HepG2 (cell line): ENCODE data around the gene WBP1. TPM values are rescaled to one million over a fixed set of nuclear protein-coding genes. Genes with fewer than 3 reads are reported as not detected.
A peak's percentile ranks its signal among the peaks of the same experiment; 100 is the strongest.

Experiments used
- BORCS8-MEF2B ChIP-seq: sonication (generic); formaldehyde crosslinking; IDR thresholded peaks from 2 replicates; pipeline ENCODE4 v1.8.0; 2022; ENCODE audit warnings: mild to moderate bottlenecking, missing genetic modification reagents
- DMAP1 ChIP-seq: IDR thresholded peaks from 2 replicates; pipeline ENCODE4 v1.6.1; 2016
- FOXK1 ChIP-seq: sonication (generic); formaldehyde crosslinking; IDR thresholded peaks from 2 replicates; pipeline ENCODE4 v1.4.0; 2020; ENCODE audit warnings: low read depth, missing genetic modification reagents, borderline replicate concordance
- GTF2F1 ChIP-seq: fragments of 150-350 bp; IDR thresholded peaks from 2 replicates; pipeline ENCODE4 v1.6.1; 2014; ENCODE audit warnings: low read length
- HDAC2 ChIP-seq: sonication (generic); formaldehyde crosslinking; IDR thresholded peaks from 2 replicates; pipeline ENCODE4 v1.4.0; 2020; ENCODE audit warnings: missing genetic modification reagents
- MBD4 ChIP-seq: IDR thresholded peaks from 2 replicates; pipeline ENCODE4 v1.6.1; 2012; ENCODE audit warnings: low read length, inconsistent platforms, borderline replicate concordance
- NCOA2 ChIP-seq: sonication (generic); formaldehyde crosslinking; IDR thresholded peaks from 2 replicates; pipeline ENCODE4 v1.8.0; 2022; ENCODE audit warnings: inconsistent platforms
- PHF8 ChIP-seq: sonication (generic); formaldehyde crosslinking; IDR thresholded peaks from 2 replicates; pipeline ENCODE4 v1.5.0; 2020; ENCODE audit warnings: missing genetic modification reagents
- RFX3 ChIP-seq: IDR thresholded peaks from 2 replicates; pipeline ENCODE4 v1.6.1; 2016; ENCODE audit warnings: missing biosample characterization, missing genetic modification reagents
- TBX3 ChIP-seq: fragments of 450-650 bp; IDR thresholded peaks from 2 replicates; pipeline ENCODE4 v1.6.1; 2017; ENCODE audit warnings: antibody characterized with exemption, mild to moderate bottlenecking, inconsistent platforms, borderline replicate concordance
- ZEB1 ChIP-seq: IDR thresholded peaks from 2 replicates; pipeline ENCODE4 v1.6.1; 2012; ENCODE audit warnings: mild to moderate bottlenecking, low read depth, inconsistent platforms; ENCODE audit not compliant: insufficient replicate concordance
- ZFX ChIP-seq: sonication (generic); formaldehyde crosslinking; IDR thresholded peaks from 2 replicates; pipeline ENCODE4 v1.4.0; 2020; ENCODE audit warnings: mild to moderate bottlenecking, low read depth, missing genetic modification reagents, moderate library complexity
- ZNF468 ChIP-seq: sonication (generic); formaldehyde crosslinking; IDR thresholded peaks from 2 replicates; pipeline ENCODE4 v1.8.0; 2022; ENCODE audit warnings: mild to moderate bottlenecking, moderate library complexity, missing genetic modification reagents
- ZNF761 ChIP-seq: sonication (generic); formaldehyde crosslinking; conservative IDR thresholded peaks from 2 replicates; pipeline ENCODE4 v1.4.0; 2020; ENCODE audit warnings: mild to moderate bottlenecking, missing genetic modification reagents
- ZNF775 ChIP-seq: sonication (generic); formaldehyde crosslinking; IDR thresholded peaks from 2 replicates; pipeline ENCODE4 v1.4.0; 2020; ENCODE audit warnings: missing genetic modification reagents, mild to moderate bottlenecking, moderate library complexity, borderline replicate concordance
- polyA plus RNA-seq, 8 experiments: library from polyadenylated mRNA; depleted of rRNA in 3 of 8; stranded (reverse) in 7 of 8; unstranded in 1 of 8; fragments of >200 nt; fragmentation: Illumina TruSeq in 4 of 8; extraction: Trizol in 4 of 8; gene quantifications; 2 replicates each; pipeline versions ENCODE4 v1.2.1 to v1.2.3, GENCODE V29; 2011 to 2016; ENCODE audit warnings: low read depth in 4 of 8, missing spikeins in 1 of 8, mixed read lengths in 1 of 8; ENCODE audit not compliant: insufficient read depth in 1 of 8
- total RNA-seq, 5 experiments: library from RNA; depleted of rRNA; stranded (reverse); fragments of >200 nt; fragmentation: Illumina TruSeq; extraction: Trizol; gene quantifications; 2 replicates each; pipeline ENCODE4 v1.2.3, GENCODE V29; 2016; ENCODE audit warnings: low read depth in 1 of 5
- TF ChIP-seq, protein P1 (sequence below), 2 experiments: fragments of 450-650 bp in 1 of 2; sonication (generic) in 1 of 2; formaldehyde crosslinking in 1 of 2; IDR thresholded peaks; 2 replicates each; pipeline versions ENCODE4 v1.6.1 to v1.8.0; 2016 to 2022; ENCODE audit warnings: antibody characterized with exemption in 1 of 2, mild to moderate bottlenecking in 1 of 2, missing genetic modification reagents in 1 of 2
- TF ChIP-seq, protein P2 (sequence below): sonication (generic); formaldehyde crosslinking; conservative IDR thresholded peaks from 2 replicates; pipeline ENCODE4 v1.8.1; 2023; ENCODE audit warnings: missing genetic modification reagents
- TF ChIP-seq, protein P3 (sequence below): sonication (generic); formaldehyde crosslinking; IDR thresholded peaks from 2 replicates; pipeline ENCODE4 v1.8.0; 2022; ENCODE audit warnings: mild to moderate bottlenecking, missing genetic modification reagents

The WBP1 gene
- total and polyA plus RNA-seq, 2 of the 13 experiments (the other 11 are each of a cell fraction or from before 2014, with no cell fraction given): 38.8 to 85.7 TPM

- TF ChIP-seq ZNF761 (CRISPR knock-in tag): no peak
- TF ChIP-seq, protein P1, sequence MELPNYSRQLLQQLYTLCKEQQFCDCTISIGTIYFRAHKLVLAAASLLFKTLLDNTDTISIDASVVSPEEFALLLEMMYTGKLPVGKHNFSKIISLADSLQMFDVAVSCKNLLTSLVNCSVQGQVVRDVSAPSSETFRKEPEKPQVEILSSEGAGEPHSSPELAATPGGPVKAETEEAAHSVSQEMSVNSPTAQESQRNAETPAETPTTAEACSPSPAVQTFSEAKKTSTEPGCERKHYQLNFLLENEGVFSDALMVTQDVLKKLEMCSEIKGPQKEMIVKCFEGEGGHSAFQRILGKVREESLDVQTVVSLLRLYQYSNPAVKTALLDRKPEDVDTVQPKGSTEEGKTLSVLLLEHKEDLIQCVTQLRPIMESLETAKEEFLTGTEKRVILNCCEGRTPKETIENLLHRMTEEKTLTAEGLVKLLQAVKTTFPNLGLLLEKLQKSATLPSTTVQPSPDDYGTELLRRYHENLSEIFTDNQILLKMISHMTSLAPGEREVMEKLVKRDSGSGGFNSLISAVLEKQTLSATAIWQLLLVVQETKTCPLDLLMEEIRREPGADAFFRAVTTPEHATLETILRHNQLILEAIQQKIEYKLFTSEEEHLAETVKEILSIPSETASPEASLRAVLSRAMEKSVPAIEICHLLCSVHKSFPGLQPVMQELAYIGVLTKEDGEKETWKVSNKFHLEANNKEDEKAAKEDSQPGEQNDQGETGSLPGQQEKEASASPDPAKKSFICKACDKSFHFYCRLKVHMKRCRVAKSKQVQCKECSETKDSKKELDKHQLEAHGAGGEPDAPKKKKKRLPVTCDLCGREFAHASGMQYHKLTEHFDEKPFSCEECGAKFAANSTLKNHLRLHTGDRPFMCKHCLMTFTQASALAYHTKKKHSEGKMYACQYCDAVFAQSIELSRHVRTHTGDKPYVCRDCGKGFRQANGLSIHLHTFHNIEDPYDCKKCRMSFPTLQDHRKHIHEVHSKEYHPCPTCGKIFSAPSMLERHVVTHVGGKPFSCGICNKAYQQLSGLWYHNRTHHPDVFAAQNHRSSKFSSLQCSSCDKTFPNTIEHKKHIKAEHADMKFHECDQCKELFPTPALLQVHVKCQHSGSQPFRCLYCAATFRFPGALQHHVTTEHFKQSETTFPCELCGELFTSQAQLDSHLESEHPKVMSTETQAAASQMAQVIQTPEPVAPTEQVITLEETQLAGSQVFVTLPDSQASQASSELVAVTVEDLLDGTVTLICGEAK (IDR thresholded peaks at IDR 0.05): no peak
- TF ChIP-seq, protein P1 (CRISPR knock-in tag; IDR thresholded peaks at IDR 0.05): no peak
- TF ChIP-seq GTF2F1: no peak
- TF ChIP-seq ZEB1: peak; percentile 82
- peak; percentile 69; the same call in 1 of the 2 replicates for TF ChIP-seq FOXK1
- TF ChIP-seq HDAC2 (CRISPR knock-in tag): peak; percentile 93
- no peak for TF ChIP-seq ZNF468 (CRISPR knock-in tag)
- TF ChIP-seq ZNF775 (CRISPR knock-in tag): no peak
- peak; percentile 77; the same call in 1 of the 2 replicates for TF ChIP-seq DMAP1 (CRISPR knock-in tag)
- TF ChIP-seq NCOA2 (CRISPR knock-in tag): peak; percentile 95
- TF ChIP-seq, protein P2, sequence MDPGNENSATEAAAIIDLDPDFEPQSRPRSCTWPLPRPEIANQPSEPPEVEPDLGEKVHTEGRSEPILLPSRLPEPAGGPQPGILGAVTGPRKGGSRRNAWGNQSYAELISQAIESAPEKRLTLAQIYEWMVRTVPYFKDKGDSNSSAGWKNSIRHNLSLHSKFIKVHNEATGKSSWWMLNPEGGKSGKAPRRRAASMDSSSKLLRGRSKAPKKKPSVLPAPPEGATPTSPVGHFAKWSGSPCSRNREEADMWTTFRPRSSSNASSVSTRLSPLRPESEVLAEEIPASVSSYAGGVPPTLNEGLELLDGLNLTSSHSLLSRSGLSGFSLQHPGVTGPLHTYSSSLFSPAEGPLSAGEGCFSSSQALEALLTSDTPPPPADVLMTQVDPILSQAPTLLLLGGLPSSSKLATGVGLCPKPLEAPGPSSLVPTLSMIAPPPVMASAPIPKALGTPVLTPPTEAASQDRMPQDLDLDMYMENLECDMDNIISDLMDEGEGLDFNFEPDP (CRISPR knock-in tag): no peak
- peak; percentile 33; the same call in 1 of the 2 replicates for TF ChIP-seq ZFX (CRISPR knock-in tag)
- peak; percentile 22; the same call in 1 of the 2 replicates for TF ChIP-seq PHF8 (CRISPR knock-in tag)
- TF ChIP-seq, protein P3, sequence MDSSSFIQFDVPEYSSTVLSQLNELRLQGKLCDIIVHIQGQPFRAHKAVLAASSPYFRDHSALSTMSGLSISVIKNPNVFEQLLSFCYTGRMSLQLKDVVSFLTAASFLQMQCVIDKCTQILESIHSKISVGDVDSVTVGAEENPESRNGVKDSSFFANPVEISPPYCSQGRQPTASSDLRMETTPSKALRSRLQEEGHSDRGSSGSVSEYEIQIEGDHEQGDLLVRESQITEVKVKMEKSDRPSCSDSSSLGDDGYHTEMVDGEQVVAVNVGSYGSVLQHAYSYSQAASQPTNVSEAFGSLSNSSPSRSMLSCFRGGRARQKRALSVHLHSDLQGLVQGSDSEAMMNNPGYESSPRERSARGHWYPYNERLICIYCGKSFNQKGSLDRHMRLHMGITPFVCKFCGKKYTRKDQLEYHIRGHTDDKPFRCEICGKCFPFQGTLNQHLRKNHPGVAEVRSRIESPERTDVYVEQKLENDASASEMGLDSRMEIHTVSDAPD (CRISPR knock-in tag): peak; percentile 91; the same call in 1 of the 2 replicates
- peak; percentile 74; the same call in 1 of the 2 replicates for TF ChIP-seq BORCS8-MEF2B (CRISPR knock-in tag)
- peak; percentile 87 for TF ChIP-seq TBX3
- TF ChIP-seq RFX3: no peak
- TF ChIP-seq MBD4: no peak
These were observed 30.6 kb downstream of the WBP1 start (continued) for GRCh38 chr2:74488643-74489481.
